ENCODE results near the gene TAF7. TPM values are rescaled to one million over a fixed set of nuclear protein-coding genes. Genes with fewer than 3 reads are reported as not detected.

TAF7 gene
- total RNA-seq, 2 donors from 2014 or later: 73.9 to 82.6 TPM

- Histone ChIP-seq H3K27me3 (no peaks in the 10 kb centered on the region), H3K9me3 (peaks cover 26 to 97% of the 10 kb centered on the region in 2 donors), H3K4me1 (no peaks in the 10 kb centered on the region), H3K4me3 (no peak overlapping the region), H3K27ac (no peak overlapping the region), H3K36me3 (no peaks in the 10 kb centered on the region)
- TF ChIP-seq CTCF (IDR thresholded peaks at IDR 0.05): no peak
- no peak for DNase-seq (ENCODE audit: low spot score)
These were observed 14.0 kb downstream of the TAF7 start for GRCh38 chr5:141306630-141307029.

- Histone ChIP-seq H3K27ac (no peak within 1 kb of the TSS), H3K4me1 (no peaks in the 10 kb centered on the region), H3K36me3 (no peaks in the 10 kb centered on the region), H3K4me3 (no peak within 1 kb of the TSS), H3K9me3 (peaks cover 26 to 99% of the 10 kb centered on the region in 2 donors), H3K27me3 (no peaks in the 10 kb centered on the region)
- no peak for TF ChIP-seq CTCF (IDR thresholded peaks at IDR 0.05)
- no peak for DNase-seq (ENCODE audit: low spot score)
These were observed 16.8 kb downstream of the TAF7 start, which contains the start of gene SLC25A2 for GRCh38 chr5:141303756-141304155. Gene SLC25A2 (minus strand): TSS chr5:141304049. CDS start chr5:141303865, 184 bp downstream.

GRCh38 chr5:141298376-141298775 lies 22.2 kb downstream of the TAF7 start:
- Histone ChIP-seq H3K4me1 (no peaks in the 10 kb centered on the region), H3K27ac (no peak overlapping the region), H3K9me3 (peaks cover 11 to 96% of the 10 kb centered on the region in 2 donors), H3K36me3 (no peaks in the 10 kb centered on the region), H3K4me3 (no peak overlapping the region), H3K27me3 (no peaks in the 10 kb centered on the region)
- no peak for TF ChIP-seq CTCF (IDR thresholded peaks at IDR 0.05)
- DNase-seq (ENCODE audit: low spot score): no peak

GRCh38 chr5:141272906-141273305 lies 47.7 kb downstream of the TAF7 start:
- H3K36me3 ChIP-seq: no peaks in the 10 kb centered on the region
- H3K4me3 ChIP-seq: no peak overlapping the region
- H3K4me1 ChIP-seq: no peaks in the 10 kb centered on the region
- H3K27ac ChIP-seq: no peak overlapping the region
- no peaks in the 10 kb centered on the region for H3K27me3 ChIP-seq
- no peak for TF ChIP-seq CTCF (IDR thresholded peaks at IDR 0.05)
- no peak for DNase-seq (ENCODE audit: low spot score)
- peaks cover 30 to 95% of the 10 kb centered on the region in 2 donors for H3K9me3 ChIP-seq

GRCh38 chr5:141269195-141269594 lies 51.4 kb downstream of the TAF7 start:
- no peak for DNase-seq (ENCODE audit: low spot score)
- H3K27ac ChIP-seq: no peak overlapping the region
- no peaks in the 10 kb centered on the region for H3K27me3 ChIP-seq
- TF ChIP-seq CTCF (IDR thresholded peaks at IDR 0.05): no peak
- peaks cover 24 to 100% of the 10 kb centered on the region in 2 donors for H3K9me3 ChIP-seq
- H3K4me1 ChIP-seq: no peaks in the 10 kb centered on the region
- H3K36me3 ChIP-seq: no peaks in the 10 kb centered on the region
- H3K4me3 ChIP-seq: no peak overlapping the region

Other genes starting within 250 kb of the TAF7 start
- 1 to 10 TPM; 1.8 to 2.2 TPM for gene PCDHB2, start 226.2 kb downstream of the TAF7 start, total RNA-seq
- under 1 TPM; 0.63 to 0.83 TPM for gene PCDHB3, start 220.3 kb downstream of the TAF7 start, total RNA-seq
- gene PCDHB4, start 199.0 kb downstream of the TAF7 start, total RNA-seq: 1 to 10 TPM; 1.6 to 2.6 TPM
- 1 to 10 TPM; 3.8 to 4.3 TPM for gene PCDHB5, start 185.6 kb downstream of the TAF7 start, total RNA-seq
- gene PCDHB6, start 170.7 kb downstream of the TAF7 start, total RNA-seq: under 1 TPM; 0.12 to 0.33 TPM
- 1 to 10 TPM; 1.0 to 1.4 TPM for gene PCDHB7, start 148.1 kb downstream of the TAF7 start, total RNA-seq
- gene PCDHB8, start 143.0 kb downstream of the TAF7 start, total RNA-seq: 1 to 10 TPM in 1 of 2 donors, under 1 TPM in 1; 0.90 to 1.7 TPM
- 1 to 10 TPM; 5.3 TPM for gene PCDHB16, start 138.4 kb downstream of the TAF7 start, total RNA-seq
- 1 to 10 TPM; 1.7 to 2.5 TPM for gene PCDHB9, start 133.6 kb downstream of the TAF7 start, total RNA-seq
- 1 to 10 TPM; 2.0 to 2.5 TPM for gene PCDHB10, start 128.4 kb downstream of the TAF7 start, total RNA-seq
- 1 to 10 TPM; 1.8 to 2.4 TPM for gene PCDHB11, start 121.2 kb downstream of the TAF7 start, total RNA-seq
- gene PCDHB12, start 112.1 kb downstream of the TAF7 start, total RNA-seq: 1 to 10 TPM; 1.8 to 2.3 TPM
- 1 to 10 TPM; 4.2 to 5.0 TPM for gene PCDHB13, start 106.9 kb downstream of the TAF7 start, total RNA-seq
- gene PCDHB14, start 97.4 kb downstream of the TAF7 start, total RNA-seq: 1 to 10 TPM; 4.3 to 5.1 TPM
- 1 to 10 TPM; 3.2 to 5.3 TPM for gene PCDHB15, start 75.4 kb downstream of the TAF7 start, total RNA-seq
- not detected for gene SLC25A2, start 16.7 kb downstream of the TAF7 start, total RNA-seq
- gene PCDHGA1, start 9.7 kb upstream of the TAF7 start, total RNA-seq: 1 to 10 TPM; 1.4 to 2.0 TPM
- gene PCDHGA2, start 18.0 kb upstream of the TAF7 start, total RNA-seq: 1 to 10 TPM; 7.5 to 7.7 TPM
- gene PCDHGA3, start 23.0 kb upstream of the TAF7 start, total RNA-seq: 1 to 10 TPM; 7.0 to 8.9 TPM
- 1 to 10 TPM; 2.4 to 3.3 TPM for gene PCDHGB1, start 29.3 kb upstream of the TAF7 start, total RNA-seq
- 1 to 10 TPM; 4.4 to 5.7 TPM for gene PCDHGA4, start 34.2 kb upstream of the TAF7 start, total RNA-seq
- 1 to 10 TPM; 5.2 to 6.7 TPM for gene PCDHGB2, start 39.2 kb upstream of the TAF7 start, total RNA-seq
- gene PCDHGA5, start 43.4 kb upstream of the TAF7 start, total RNA-seq: 1 to 10 TPM; 4.0 to 5.0 TPM
- gene PCDHGB3, start 49.5 kb upstream of the TAF7 start, total RNA-seq: 1 to 10 TPM; 5.4 to 7.2 TPM
- 1 to 10 TPM; 4.7 to 5.3 TPM for gene PCDHGA6, start 53.1 kb upstream of the TAF7 start, total RNA-seq
- 1 to 10 TPM; 4.9 to 6.1 TPM for gene PCDHGA7, start 62.0 kb upstream of the TAF7 start, total RNA-seq
- gene PCDHGB4, start 66.9 kb upstream of the TAF7 start, total RNA-seq: 1 to 10 TPM; 6.3 to 6.4 TPM
- 1 to 10 TPM; 5.0 to 5.7 TPM for gene PCDHGA8, start 71.8 kb upstream of the TAF7 start, total RNA-seq
- 1 to 10 TPM; 9.7 TPM for gene PCDHGB5, start 77.2 kb upstream of the TAF7 start, total RNA-seq
- gene PCDHGA9, start 82.0 kb upstream of the TAF7 start, total RNA-seq: 1 to 10 TPM; 3.7 to 5.2 TPM
- 1 to 10 TPM; 5.0 to 7.1 TPM for gene PCDHGB6, start 87.2 kb upstream of the TAF7 start, total RNA-seq
- 1 to 10 TPM; 3.1 to 4.8 TPM for gene PCDHGA10, start 92.2 kb upstream of the TAF7 start, total RNA-seq
- 10 to 100 TPM in 1 of 2 donors, 1 to 10 TPM in 1; 6.0 to 10.5 TPM for gene PCDHGB7, start 96.9 kb upstream of the TAF7 start, total RNA-seq
- 1 to 10 TPM; 3.0 to 4.5 TPM for gene PCDHGA11, start 100.3 kb upstream of the TAF7 start, total RNA-seq
- gene PCDHGA12, start 109.7 kb upstream of the TAF7 start, total RNA-seq: 1 to 10 TPM; 6.2 to 7.7 TPM
- 10 to 100 TPM; 24.1 to 38.3 TPM for gene PCDHGC3, start 155.2 kb upstream of the TAF7 start, total RNA-seq
- 1 to 10 TPM; 1.5 to 1.7 TPM for gene PCDHGC4, start 164.2 kb upstream of the TAF7 start, total RNA-seq
- gene PCDHGC5, start 168.3 kb upstream of the TAF7 start, total RNA-seq: 1 to 10 TPM; 1.4 to 1.7 TPM